Mesenchymal stem cell (in vitro differentiated cells and primary cell): Measurements from ENCODE around the gene CBY1.

ENCODE experiments used
- DNase-seq: peaks from one replicate; pipeline ENCODE4 v3.0.0-alpha.2; 2013
- H2AFZ ChIP-seq: one replicate; pipeline ENCODE4 v1.6.1; 2013; ENCODE audit warnings: low read depth, mild to moderate bottlenecking, control low read depth, inconsistent platforms, low read length, moderate library complexity
- H2AK5ac ChIP-seq: 2 replicates; pipeline ENCODE4 v1.6.1; 2013; ENCODE audit warnings: low read length, moderate library complexity, mild to moderate bottlenecking, inconsistent platforms; ENCODE audit not compliant: severe bottlenecking
- H2BK120ac ChIP-seq: one replicate; pipeline ENCODE4 v1.6.1; 2013; ENCODE audit warnings: low read depth, mild to moderate bottlenecking, inconsistent platforms, low read length, moderate library complexity
- H2BK12ac ChIP-seq, 2 experiments: one replicate each; pipeline ENCODE4 v1.6.1; 2013; ENCODE audit warnings: inconsistent platforms in 2 of 2, low read length in 2 of 2, mild to moderate bottlenecking in 2 of 2, moderate library complexity in 2 of 2, control low read depth in 1 of 2
- H2BK15ac ChIP-seq: one replicate; pipeline ENCODE4 v1.6.1; 2013; ENCODE audit warnings: mild to moderate bottlenecking, low read depth, inconsistent platforms; ENCODE audit not compliant: poor library complexity, severe bottlenecking
- H2BK5ac ChIP-seq: 2 replicates; pipeline ENCODE4 v1.6.1; 2013; ENCODE audit warnings: low read depth, mild to moderate bottlenecking, low read length, control low read depth, inconsistent platforms; ENCODE audit not compliant: poor library complexity, severe bottlenecking
- H3K14ac ChIP-seq, 2 experiments: one replicate each; pipeline ENCODE4 v1.6.1; 2013; ENCODE audit warnings: inconsistent platforms in 2 of 2, low read length in 2 of 2, control low read depth in 1 of 2, mild to moderate bottlenecking in 1 of 2, moderate library complexity in 1 of 2
- H3K18ac ChIP-seq, 2 experiments: one replicate each; pipeline ENCODE4 v1.6.1; 2013; ENCODE audit warnings: inconsistent platforms in 2 of 2, low read length in 2 of 2, control low read depth in 1 of 2, low read depth in 1 of 2, mild to moderate bottlenecking in 1 of 2
- H3K23ac ChIP-seq, 2 experiments: one replicate each; pipeline ENCODE4 v1.6.1; 2013; ENCODE audit warnings: inconsistent platforms in 2 of 2, low read length in 2 of 2, mild to moderate bottlenecking in 2 of 2, moderate library complexity in 2 of 2, control low read depth in 1 of 2
- H3K27ac ChIP-seq: 2 replicates; pipeline ENCODE4 v1.5.1; 2013; ENCODE audit warnings: mild to moderate bottlenecking, moderate library complexity, low read length, control low read depth, inconsistent platforms; ENCODE audit not compliant: poor library complexity, severe bottlenecking
- H3K27me3 ChIP-seq, 2 experiments: 2 replicates each; pipeline versions ENCODE4 v1.6.1 to v1.7.0; 2013; ENCODE audit warnings: low read length in 2 of 2, mild to moderate bottlenecking in 2 of 2, moderate library complexity in 2 of 2, control low read depth in 1 of 2, inconsistent platforms in 1 of 2; ENCODE audit not compliant: control insufficient read depth in 1 of 2, insufficient read depth in 1 of 2
- H3K36me3 ChIP-seq, 2 experiments: 2 replicates each; pipeline versions ENCODE4 v1.6.1 to v1.7.0; 2013; ENCODE audit warnings: low read length in 2 of 2, control low read depth in 1 of 2, inconsistent platforms in 1 of 2, low read depth in 1 of 2, mild to moderate bottlenecking in 1 of 2; ENCODE audit not compliant: insufficient read depth in 2 of 2, control insufficient read depth in 1 of 2
- H3K4ac ChIP-seq, 2 experiments: one replicate each; pipeline ENCODE4 v1.6.1; 2013; ENCODE audit warnings: inconsistent platforms in 2 of 2, low read length in 2 of 2, mild to moderate bottlenecking in 2 of 2, moderate library complexity in 2 of 2, control low read depth in 1 of 2, low read depth in 1 of 2
- H3K4me1 ChIP-seq: 2 replicates; pipeline ENCODE4 v1.6.1; 2013; ENCODE audit warnings: low read depth, low read length, control low read depth; ENCODE audit not compliant: control insufficient read depth, insufficient read depth
- H3K4me2 ChIP-seq: 2 replicates; pipeline ENCODE4 v1.6.1; 2013; ENCODE audit warnings: low read length, mild to moderate bottlenecking, inconsistent platforms; ENCODE audit not compliant: poor library complexity, severe bottlenecking
- H3K4me3 ChIP-seq, 2 experiments: 2 replicates each; pipeline versions ENCODE4 v1.5.1 to v1.7.0; 2013; ENCODE audit warnings: low read length in 2 of 2, mild to moderate bottlenecking in 2 of 2, control low read depth in 1 of 2, low read depth in 1 of 2; ENCODE audit not compliant: insufficient read depth in 1 of 2
- H3K79me1 ChIP-seq: replicated peaks from 2 replicates; pipeline ENCODE4 v1.6.1; 2013; ENCODE audit warnings: mild to moderate bottlenecking, control low read depth, low read length, inconsistent platforms; ENCODE audit not compliant: poor library complexity, severe bottlenecking
- H3K9ac ChIP-seq: 2 replicates; pipeline ENCODE4 v1.7.0; 2013; ENCODE audit warnings: mild to moderate bottlenecking, low read length, moderate library complexity
- H3K9me3 ChIP-seq: 2 replicates; pipeline ENCODE4 v1.7.0; 2013; ENCODE audit warnings: mild to moderate bottlenecking, low read length; ENCODE audit not compliant: control insufficient read depth
- H4K8ac ChIP-seq: one replicate; pipeline ENCODE4 v1.6.1; 2013; ENCODE audit warnings: inconsistent platforms, mild to moderate bottlenecking, low read length, moderate library complexity
- H4K91ac ChIP-seq: one replicate; pipeline ENCODE4 v1.6.1; 2013; ENCODE audit warnings: mild to moderate bottlenecking, low read length, inconsistent platforms
- WGBS: methylation state at CpG from one replicate; pipeline ENCODE4 v1.1.7; 2013; ENCODE audit warnings: mixed read lengths; 5-methylcytosine and 5-hydroxymethylcytosine counted together

Gene CBY1

GRCh38 chr22:38713921-38714320, 57.5 kb downstream of the CBY1 start:
- no peak overlapping the region for H2BK12ac ChIP-seq
- H3K36me3 ChIP-seq: peaks cover 30 to 62% of the 10 kb centered on the region in 2 experiments
- no peak overlapping the region for H2BK15ac ChIP-seq
- H2AFZ ChIP-seq: no peak overlapping the region
- peaks cover 10% of the 10 kb centered on the region for H3K4me1 ChIP-seq
- 99% methylated on average over 8 of the region's 8 CpGs for WGBS
- no peak for DNase-seq
- no peak overlapping the region for H3K4me2 ChIP-seq
- peak overlapping the region in 1 of 2 experiments; percentile 21 for H3K18ac ChIP-seq
- no peak overlapping the region for H2BK120ac ChIP-seq
- no peak overlapping the region for H2AK5ac ChIP-seq
- H3K4ac ChIP-seq: no peak overlapping the region
- no peak overlapping the region for H3K9ac ChIP-seq
- no peak overlapping the region for H4K91ac ChIP-seq
- peak overlapping the region; percentile 4 to 52 for H3K23ac ChIP-seq
- H3K27me3 ChIP-seq: no peaks in the 10 kb centered on the region
- no peak overlapping the region for H4K8ac ChIP-seq
- H2BK5ac ChIP-seq: no peak overlapping the region
- peaks cover 29% of the 10 kb centered on the region for H3K79me1 ChIP-seq
- H3K27ac ChIP-seq: no peak overlapping the region
- H3K4me3 ChIP-seq: no peak overlapping the region
- H3K14ac ChIP-seq: peak overlapping the region in 1 of 2 experiments; percentile 50
- H3K9me3 ChIP-seq: no peaks in the 10 kb centered on the region

- Histone ChIP-seq H3K4me2 (no peak overlapping the region), H3K4ac (no peak overlapping the region), H3K36me3 (peaks cover 30 to 51% of the 10 kb centered on the region in 2 experiments), H4K8ac (no peak overlapping the region), H3K14ac (no peak overlapping the region), H4K91ac (peak overlapping the region; percentile 1), H2BK15ac (no peak overlapping the region), H2BK120ac (no peak overlapping the region), H2BK12ac (peak overlapping the region in 1 of 2 experiments; percentile 31), H2AFZ (no peak overlapping the region), H3K4me3 (peak overlapping the region in 1 of 2 experiments; percentile 9), H2AK5ac (no peak overlapping the region), H3K18ac (peak overlapping the region in 1 of 2 experiments; percentile 35), H3K79me1 (peaks cover 27% of the 10 kb centered on the region), H3K4me1 (peaks cover 14% of the 10 kb centered on the region), H3K27me3 (no peaks in the 10 kb centered on the region), H2BK5ac (no peak overlapping the region), H3K27ac (no peak overlapping the region), H3K23ac (peak overlapping the region in 1 of 2 experiments; percentile 70), H3K9me3 (no peaks in the 10 kb centered on the region), H3K9ac (no peak overlapping the region)
- no peak for DNase-seq
- WGBS: 96% methylated on average over 9 of the region's 9 CpGs
Measured at GRCh38 chr22:38715176-38715764, 58.8 kb downstream of the CBY1 start.

- Histone ChIP-seq H2BK12ac (no peak overlapping the region), H3K27me3 (no peaks in the 10 kb centered on the region), H3K36me3 (peaks cover 30 to 51% of the 10 kb centered on the region in 2 experiments), H3K18ac (no peak overlapping the region), H3K14ac (no peak overlapping the region), H3K4me1 (peaks cover 14% of the 10 kb centered on the region), H2AFZ (no peak overlapping the region), H3K27ac (no peak overlapping the region), H4K91ac (no peak overlapping the region), H2BK5ac (no peak overlapping the region), H3K4me2 (no peak overlapping the region), H3K9ac (no peak overlapping the region), H2BK15ac (no peak overlapping the region), H2BK120ac (no peak overlapping the region), H3K4me3 (no peak overlapping the region), H2AK5ac (no peak overlapping the region), H4K8ac (no peak overlapping the region), H3K9me3 (no peaks in the 10 kb centered on the region), H3K23ac (no peak overlapping the region), H3K79me1 (peaks cover 28% of the 10 kb centered on the region), H3K4ac (no peak overlapping the region)
- 98% methylated on average over 15 of the region's 15 CpGs for WGBS
- DNase-seq: no peak
Measured at GRCh38 chr22:38715852-38716251, 59.4 kb downstream of the CBY1 start.

- Histone ChIP-seq H3K4me3 (no peak overlapping the region), H3K4me2 (no peak overlapping the region)
Measured at GRCh38 chr22:38716271-38716670, 59.8 kb downstream of the CBY1 start.

More at GRCh38 chr22:38716271-38716670, 59.8 kb downstream of the CBY1 start:
- Histone ChIP-seq H3K27me3 (no peaks in the 10 kb centered on the region), H2BK15ac (no peak overlapping the region), H3K36me3 (peaks cover 33 to 49% of the 10 kb centered on the region in 2 experiments), H3K18ac (no peak overlapping the region), H3K9ac (no peak overlapping the region), H2BK120ac (no peak overlapping the region), H3K4me1 (peaks cover 14% of the 10 kb centered on the region), H3K27ac (no peak overlapping the region), H3K4ac (no peak overlapping the region), H4K8ac (no peak overlapping the region), H3K79me1 (peaks cover 30% of the 10 kb centered on the region), H3K9me3 (no peaks in the 10 kb centered on the region), H2AK5ac (no peak overlapping the region), H3K23ac (no peak overlapping the region), H4K91ac (no peak overlapping the region), H2BK5ac (no peak overlapping the region), H2BK12ac (no peak overlapping the region), H2AFZ (no peak overlapping the region), H3K14ac (no peak overlapping the region)
- no peak for DNase-seq
- WGBS: 99% methylated on average over 10 of the region's 10 CpGs
